GM23338 (cell line): Measurements from ENCODE around the gene NEK8. TPM values are rescaled to one million over a fixed set of nuclear protein-coding genes. Genes with fewer than 3 reads are reported as not detected.

Source experiments
- ATAC-seq: fragments of 200-7000 bp; cut with Tn5 transposase; 3 replicates; pipeline ENCODE4 v1.9.1; 2020
- DNase-seq: peaks from one replicate; pipeline ENCODE4 v3.0.0-alpha.2; 2015; ENCODE audit warnings: low spot score
- H2AFZ ChIP-seq: fragments of 200-600 bp; sonication (generic); 2 replicates; pipeline ENCODE4 v1.8.0; 2016; ENCODE audit warnings: antibody characterized with exemption, mild to moderate bottlenecking, moderate library complexity
- H3F3A ChIP-seq: fragments of 200-600 bp; sonication (generic); replicated peaks from 2 replicates; pipeline ENCODE4 v1.8.0; 2017; ENCODE audit warnings: antibody characterized with exemption, mixed run types, low read depth
- H3K27ac ChIP-seq: fragments of 200-600 bp; sonication (generic); 2 replicates; pipeline ENCODE4 v1.6.1; 2016; ENCODE audit warnings: low read depth
- H3K27me3 ChIP-seq: fragments of 200-600 bp; sonication (generic); 2 replicates; pipeline ENCODE4 v1.8.0; 2016; ENCODE audit warnings: mild to moderate bottlenecking, mixed run types, moderate library complexity; ENCODE audit not compliant: insufficient read depth
- H3K36me3 ChIP-seq: fragments of 200-600 bp; sonication (generic); 2 replicates; pipeline ENCODE4 v1.8.0; 2016; ENCODE audit warnings: mild to moderate bottlenecking; ENCODE audit not compliant: insufficient read depth
- H3K4me1 ChIP-seq: fragments of 200-600 bp; sonication (generic); 2 replicates; pipeline ENCODE4 v1.8.0; 2016; ENCODE audit warnings: mild to moderate bottlenecking, moderate library complexity; ENCODE audit not compliant: insufficient read depth
- H3K4me2 ChIP-seq: fragments of 200-600 bp; sonication (generic); 2 replicates; pipeline ENCODE4 v1.7.1; 2017; ENCODE audit warnings: mixed run types
- H3K4me3 ChIP-seq: fragments of 200-600 bp; sonication (generic); 2 replicates; pipeline ENCODE4 v1.6.1; 2016; ENCODE audit warnings: mixed run types
- H3K79me2 ChIP-seq: fragments of 200-600 bp; sonication (generic); replicated peaks from 2 replicates; pipeline ENCODE4 v1.8.0; 2017; ENCODE audit warnings: mild to moderate bottlenecking; ENCODE audit not compliant: insufficient read depth
- H3K9me2 ChIP-seq: fragments of 200-600 bp; sonication (generic); 2 replicates; pipeline ENCODE4 v1.8.0; 2017; ENCODE audit not compliant: insufficient read depth
- H4K20me1 ChIP-seq: fragments of 200-600 bp; sonication (generic); replicated peaks from 2 replicates; pipeline ENCODE4 v1.8.0; 2017; ENCODE audit warnings: mild to moderate bottlenecking; ENCODE audit not compliant: insufficient read depth
- H3K27ac Mint-ChIP-seq: 2 replicates; pipeline ENCODE4 v1.8.0; 2020; ENCODE audit warnings: inconsistent platforms, mild to moderate bottlenecking, moderate library complexity, mixed read lengths
- H3K27me3 Mint-ChIP-seq: 3 replicates; pipeline ENCODE4 v1.8.0; 2022; ENCODE audit warnings: low read depth, mild to moderate bottlenecking, moderate library complexity, mixed read lengths, inconsistent platforms; ENCODE audit not compliant: insufficient read depth, poor library complexity
- H3K36me3 Mint-ChIP-seq: 3 replicates; pipeline ENCODE4 v1.8.0; 2021; ENCODE audit warnings: low read depth, mild to moderate bottlenecking, inconsistent platforms, moderate library complexity, mixed read lengths
- H3K4me1 Mint-ChIP-seq: 3 replicates; pipeline ENCODE4 v1.8.0; 2020; ENCODE audit warnings: mild to moderate bottlenecking, inconsistent platforms, mixed read lengths
- H3K4me3 Mint-ChIP-seq: 3 replicates; pipeline ENCODE4 v1.8.0; 2021; ENCODE audit warnings: moderate library complexity, mild to moderate bottlenecking, inconsistent platforms, mixed read lengths
- H3K9me3 Mint-ChIP-seq: 3 replicates; pipeline ENCODE4 v1.8.0; 2020; ENCODE audit warnings: moderate library complexity, mild to moderate bottlenecking, inconsistent platforms, mixed read lengths
- EZH2 ChIP-seq: fragments of 200-600 bp; sonication (generic); IDR thresholded peaks from one replicate; pipeline ENCODE4 v1.8.0; 2017; ENCODE audit warnings: antibody characterized with exemption, mild to moderate bottlenecking, low read depth; ENCODE audit not compliant: unreplicated experiment
- polyA plus RNA-seq: library from polyadenylated mRNA; unstranded; fragments of >200 nt; fragmentation: Nextera tagmentation; extraction: Ambion mirVana; gene quantifications from 2 replicates; pipeline ENCODE4 v1.2.1, GENCODE V29; 2016
- total RNA-seq: library from RNA; depleted of rRNA; stranded (reverse); fragments of >200 nt; shearing (Covaris generic); gene quantifications from 2 replicates; pipeline ENCODE4 v1.2.3, GENCODE V29; 2014
- TF ChIP-seq, protein P1 (sequence below), 2 experiments: fragments of 200-600 bp in 1 of 2; sonication (generic) in 1 of 2; conservative IDR thresholded peaks; 2 replicates each; pipeline versions ENCODE4 v1.5.1 to v1.6.1; 2016 to 2017; ENCODE audit warnings: antibody characterized with exemption in 2 of 2, low read depth in 2 of 2, mild to moderate bottlenecking in 2 of 2, moderate library complexity in 1 of 2
- TF ChIP-seq, protein P2 (sequence below): fragments of 250-450 bp; sonication (Bioruptor Pico); IDR thresholded peaks from 2 replicates; pipeline ENCODE4 v1.5.0; 2020; ENCODE audit warnings: mild to moderate bottlenecking, moderate library complexity

Gene NEK8
- total and polyA plus RNA-seq, 2 experiments from 2014 or later, result 10.0 to 14.9 TPM

GRCh38 chr17:28712032-28712704 is 16.4 kb upstream of the NEK8 start:
- Histone ChIP-seq H3K4me2 (peak overlapping the region; percentile 91), H3K4me1 (peaks cover 30% of the 10 kb centered on the region), H2AFZ (peak overlapping the region; percentile 80), H3K36me3 (peaks cover 13% of the 10 kb centered on the region; the same call in 1 of the 2 replicates), H3K27ac (peak overlapping the region; percentile 99), H3K4me3 (peak overlapping the region; percentile 72), H4K20me1 (peaks cover 10% of the 10 kb centered on the region; the same call in 1 of the 2 replicates), H3K9me2 (no peaks in the 10 kb centered on the region), H3K79me2 (peaks cover 39% of the 10 kb centered on the region), H3F3A (peaks cover 53% of the 10 kb centered on the region), H3K27me3 (no peaks in the 10 kb centered on the region)
- ATAC-seq (peak; percentile 42), DNase-seq (peak; percentile 83)
- peaks cover 54% of the 10 kb centered on the region for H3K36me3 Mint-ChIP-seq
- peaks cover 23% of the 10 kb centered on the region for H3K27me3 Mint-ChIP-seq
- no peak for TF ChIP-seq EZH2
- TF ChIP-seq, protein P1, sequence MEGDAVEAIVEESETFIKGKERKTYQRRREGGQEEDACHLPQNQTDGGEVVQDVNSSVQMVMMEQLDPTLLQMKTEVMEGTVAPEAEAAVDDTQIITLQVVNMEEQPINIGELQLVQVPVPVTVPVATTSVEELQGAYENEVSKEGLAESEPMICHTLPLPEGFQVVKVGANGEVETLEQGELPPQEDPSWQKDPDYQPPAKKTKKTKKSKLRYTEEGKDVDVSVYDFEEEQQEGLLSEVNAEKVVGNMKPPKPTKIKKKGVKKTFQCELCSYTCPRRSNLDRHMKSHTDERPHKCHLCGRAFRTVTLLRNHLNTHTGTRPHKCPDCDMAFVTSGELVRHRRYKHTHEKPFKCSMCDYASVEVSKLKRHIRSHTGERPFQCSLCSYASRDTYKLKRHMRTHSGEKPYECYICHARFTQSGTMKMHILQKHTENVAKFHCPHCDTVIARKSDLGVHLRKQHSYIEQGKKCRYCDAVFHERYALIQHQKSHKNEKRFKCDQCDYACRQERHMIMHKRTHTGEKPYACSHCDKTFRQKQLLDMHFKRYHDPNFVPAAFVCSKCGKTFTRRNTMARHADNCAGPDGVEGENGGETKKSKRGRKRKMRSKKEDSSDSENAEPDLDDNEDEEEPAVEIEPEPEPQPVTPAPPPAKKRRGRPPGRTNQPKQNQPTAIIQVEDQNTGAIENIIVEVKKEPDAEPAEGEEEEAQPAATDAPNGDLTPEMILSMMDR (conservative IDR thresholded peaks at IDR 0.05; ENCODE audit: low read depth in 2 of 2), result 0 out of 4 replicates have a peak, but pooled peaks of 1 of the 2 experiments have one; percentile 10
- H3K4me1 Mint-ChIP-seq, result peaks cover 37% of the 10 kb centered on the region
- no peaks in the 10 kb centered on the region; the same call in 2 of the 3 replicates for H3K9me3 Mint-ChIP-seq
- peak overlapping the region; percentile 97 for H3K4me3 Mint-ChIP-seq
- H3K27ac Mint-ChIP-seq, result peak overlapping the region; percentile 97

DNA sequence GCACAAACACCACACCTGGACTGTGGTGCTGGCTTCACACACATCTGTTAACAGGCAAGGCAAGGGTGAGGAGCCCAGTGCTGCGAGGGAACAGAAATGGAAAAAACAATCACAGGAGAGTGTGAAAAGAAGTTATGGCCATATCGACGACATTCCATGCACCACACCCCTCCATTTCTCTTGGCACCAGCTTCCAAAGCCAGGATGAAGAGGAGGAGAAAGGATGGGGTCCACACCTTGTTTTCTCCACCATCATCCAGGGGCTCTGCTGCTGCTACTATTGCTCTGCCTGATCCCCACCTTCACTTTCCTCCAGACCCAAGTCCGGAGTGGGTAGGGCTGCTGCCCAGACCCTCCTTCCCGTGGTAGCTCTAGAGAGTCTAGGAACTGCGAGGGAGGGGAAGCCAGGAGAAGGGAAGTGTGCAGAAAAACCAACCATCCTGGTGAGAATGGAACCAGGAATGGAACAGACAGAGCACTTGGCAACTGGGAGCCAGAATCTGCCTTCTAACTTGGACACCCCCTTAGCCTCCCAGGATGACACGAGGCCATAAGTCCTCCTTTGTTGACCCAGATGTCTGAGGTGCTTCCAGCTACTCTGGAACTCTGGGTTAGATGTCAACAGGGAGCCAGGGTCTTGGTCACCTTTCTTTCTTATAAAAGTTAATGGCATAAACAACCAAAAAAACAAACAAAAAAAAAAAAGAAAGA is 15.7 kb upstream of the NEK8 start:
- Histone ChIP-seq H3K79me2 (peaks cover 41% of the 10 kb centered on the region), H3K27me3 (no peaks in the 10 kb centered on the region), H3K9me2 (no peaks in the 10 kb centered on the region), H3K36me3 (peaks cover 13% of the 10 kb centered on the region; the same call in 1 of the 2 replicates), H3K4me1 (peaks cover 24% of the 10 kb centered on the region), H3K27ac (peak overlapping the region; percentile 99), H3K4me2 (peak overlapping the region; percentile 91), H4K20me1 (peaks cover 5% of the 10 kb centered on the region; the same call in 1 of the 2 replicates), H3K4me3 (peak overlapping the region; percentile 72), H2AFZ (no peak overlapping the region; the same call in 1 of the 2 replicates), H3F3A (peaks cover 48% of the 10 kb centered on the region)
- ATAC-seq (no peak), DNase-seq (no peak)
- Mint-ChIP-seq H3K36me3 (peaks cover 50% of the 10 kb centered on the region), H3K27me3 (peaks cover 20% of the 10 kb centered on the region), H3K4me3 (peak overlapping the region; percentile 97), H3K9me3 (no peaks in the 10 kb centered on the region), H3K4me1 (peaks cover 31% of the 10 kb centered on the region), H3K27ac (peak overlapping the region; percentile 86)
- TF ChIP-seq, protein P2, sequence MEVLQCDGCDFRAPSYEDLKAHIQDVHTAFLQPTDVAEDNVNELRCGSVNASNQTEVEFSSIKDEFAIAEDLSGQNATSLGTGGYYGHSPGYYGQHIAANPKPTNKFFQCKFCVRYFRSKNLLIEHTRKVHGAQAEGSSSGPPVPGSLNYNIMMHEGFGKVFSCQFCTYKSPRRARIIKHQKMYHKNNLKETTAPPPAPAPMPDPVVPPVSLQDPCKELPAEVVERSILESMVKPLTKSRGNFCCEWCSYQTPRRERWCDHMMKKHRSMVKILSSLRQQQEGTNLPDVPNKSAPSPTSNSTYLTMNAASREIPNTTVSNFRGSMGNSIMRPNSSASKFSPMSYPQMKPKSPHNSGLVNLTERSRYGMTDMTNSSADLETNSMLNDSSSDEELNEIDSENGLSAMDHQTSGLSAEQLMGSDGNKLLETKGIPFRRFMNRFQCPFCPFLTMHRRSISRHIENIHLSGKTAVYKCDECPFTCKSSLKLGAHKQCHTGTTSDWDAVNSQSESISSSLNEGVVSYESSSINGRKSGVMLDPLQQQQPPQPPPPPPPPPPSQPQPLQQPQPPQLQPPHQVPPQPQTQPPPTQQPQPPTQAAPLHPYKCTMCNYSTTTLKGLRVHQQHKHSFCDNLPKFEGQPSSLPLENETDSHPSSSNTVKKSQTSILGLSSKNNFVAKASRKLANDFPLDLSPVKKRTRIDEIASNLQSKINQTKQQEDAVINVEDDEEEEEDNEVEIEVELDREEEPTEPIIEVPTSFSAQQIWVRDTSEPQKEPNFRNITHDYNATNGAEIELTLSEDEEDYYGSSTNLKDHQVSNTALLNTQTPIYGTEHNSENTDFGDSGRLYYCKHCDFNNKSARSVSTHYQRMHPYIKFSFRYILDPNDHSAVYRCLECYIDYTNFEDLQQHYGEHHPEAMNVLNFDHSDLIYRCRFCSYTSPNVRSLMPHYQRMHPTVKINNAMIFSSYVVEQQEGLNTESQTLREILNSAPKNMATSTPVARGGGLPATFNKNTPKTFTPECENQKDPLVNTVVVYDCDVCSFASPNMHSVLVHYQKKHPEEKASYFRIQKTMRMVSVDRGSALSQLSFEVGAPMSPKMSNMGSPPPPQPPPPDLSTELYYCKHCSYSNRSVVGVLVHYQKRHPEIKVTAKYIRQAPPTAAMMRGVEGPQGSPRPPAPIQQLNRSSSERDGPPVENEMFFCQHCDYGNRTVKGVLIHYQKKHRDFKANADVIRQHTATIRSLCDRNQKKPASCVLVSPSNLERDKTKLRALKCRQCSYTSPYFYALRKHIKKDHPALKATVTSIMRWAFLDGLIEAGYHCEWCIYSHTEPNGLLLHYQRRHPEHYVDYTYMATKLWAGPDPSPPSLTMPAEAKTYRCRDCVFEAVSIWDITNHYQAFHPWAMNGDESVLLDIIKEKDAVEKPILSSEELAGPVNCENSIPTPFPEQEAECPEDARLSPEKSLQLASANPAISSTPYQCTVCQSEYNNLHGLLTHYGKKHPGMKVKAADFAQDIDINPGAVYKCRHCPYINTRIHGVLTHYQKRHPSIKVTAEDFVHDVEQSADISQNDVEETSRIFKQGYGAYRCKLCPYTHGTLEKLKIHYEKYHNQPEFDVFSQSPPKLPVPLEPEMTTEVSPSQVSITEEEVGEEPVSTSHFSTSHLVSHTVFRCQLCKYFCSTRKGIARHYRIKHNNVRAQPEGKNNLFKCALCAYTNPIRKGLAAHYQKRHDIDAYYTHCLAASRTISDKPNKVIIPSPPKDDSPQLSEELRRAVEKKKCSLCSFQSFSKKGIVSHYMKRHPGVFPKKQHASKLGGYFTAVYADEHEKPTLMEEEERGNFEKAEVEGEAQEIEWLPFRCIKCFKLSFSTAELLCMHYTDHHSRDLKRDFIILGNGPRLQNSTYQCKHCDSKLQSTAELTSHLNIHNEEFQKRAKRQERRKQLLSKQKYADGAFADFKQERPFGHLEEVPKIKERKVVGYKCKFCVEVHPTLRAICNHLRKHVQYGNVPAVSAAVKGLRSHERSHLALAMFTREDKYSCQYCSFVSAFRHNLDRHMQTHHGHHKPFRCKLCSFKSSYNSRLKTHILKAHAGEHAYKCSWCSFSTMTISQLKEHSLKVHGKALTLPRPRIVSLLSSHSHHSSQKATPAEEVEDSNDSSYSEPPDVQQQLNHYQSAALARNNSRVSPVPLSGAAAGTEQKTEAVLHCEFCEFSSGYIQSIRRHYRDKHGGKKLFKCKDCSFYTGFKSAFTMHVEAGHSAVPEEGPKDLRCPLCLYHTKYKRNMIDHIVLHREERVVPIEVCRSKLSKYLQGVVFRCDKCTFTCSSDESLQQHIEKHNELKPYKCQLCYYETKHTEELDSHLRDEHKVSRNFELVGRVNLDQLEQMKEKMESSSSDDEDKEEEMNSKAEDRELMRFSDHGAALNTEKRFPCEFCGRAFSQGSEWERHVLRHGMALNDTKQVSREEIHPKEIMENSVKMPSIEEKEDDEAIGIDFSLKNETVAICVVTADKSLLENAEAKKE, result no peak
- TF ChIP-seq, protein P1 (conservative IDR thresholded peaks at IDR 0.05; ENCODE audit: low read depth in 2 of 2), result no peak
